A673 (cell line): ENCODE measurements around the gene MAGOH. TPM values are rescaled to one million over a fixed set of nuclear protein-coding genes. Genes with fewer than 3 reads are reported as not detected.
A peak's percentile ranks its signal among the peaks of the same experiment; 100 is the strongest.

Experiments used
- Bru-seq: library from RNA; stranded (reverse); fragments of 400-500 nt; gene quantifications from one replicate; lab custom pipeline; 2021; lab: Mats Ljungman, UMichigan
- BruChase-seq, 2 experiments: library from RNA; stranded (reverse); fragments of 400-500 nt; gene quantifications; one replicate each; lab custom pipeline; 2021; lab: Mats Ljungman, UMichigan
- BruUV-seq: library from RNA; stranded (reverse); fragments of 400-500 nt; replicated peaks from 2 replicates; lab custom pipeline; 2021; lab: Mats Ljungman, UMichigan
- CTCF ChIA-PET: fragments of 300-600 bp; sonication (Branson Sonifier 250); formaldehyde crosslinking; loops from one replicate; lab custom pipeline; 2022; ENCODE audit warnings: antibody characterized with exemption; lab: Charles Lee
- POLR2A ChIA-PET: fragments of 300-600 bp; sonication (Branson Sonifier 250); formaldehyde crosslinking; loops from one replicate; lab custom pipeline; 2022; ENCODE audit warnings: antibody characterized with exemption; ENCODE audit not compliant: low non-redundant PET; lab: Charles Lee
- DNase-seq: peaks from one replicate; pipeline ENCODE4 v3.0.0-alpha.2; 2015; ENCODE audit warnings: low spot score
- H3K27ac ChIP-seq: fragments of 200-600 bp; sonication (generic); 2 replicates; pipeline ENCODE4 v1.5.1; 2016; ENCODE audit warnings: mixed run types, low read depth, mild to moderate bottlenecking, mixed read lengths, antibody characterized with exemption, low read length; ENCODE audit not compliant: poor library complexity, severe bottlenecking
- H3K27me3 ChIP-seq: fragments of 200-600 bp; sonication (generic); replicated peaks from 2 replicates; pipeline ENCODE4 v1.6.1; 2017; ENCODE audit warnings: mixed run types, low read depth, mild to moderate bottlenecking, mixed read lengths, antibody characterized with exemption, low read length; ENCODE audit not compliant: insufficient read depth, poor library complexity
- H3K36me3 ChIP-seq: fragments of 200-600 bp; sonication (generic); 2 replicates; pipeline ENCODE4 v1.6.1; 2016; ENCODE audit warnings: mixed run types, mild to moderate bottlenecking, mixed read lengths, antibody characterized with exemption, low read length; ENCODE audit not compliant: insufficient read depth, poor library complexity, severe bottlenecking
- H3K4me1 ChIP-seq: fragments of 200-600 bp; sonication (generic); 2 replicates; pipeline ENCODE4 v1.6.1; 2017; ENCODE audit warnings: mixed run types, mild to moderate bottlenecking, mixed read lengths, antibody characterized with exemption, low read length; ENCODE audit not compliant: insufficient read depth, poor library complexity, severe bottlenecking
- H3K4me3 ChIP-seq: fragments of 200-600 bp; sonication (generic); 2 replicates; pipeline ENCODE4 v1.5.1; 2016; ENCODE audit warnings: low read depth, mixed run types, mild to moderate bottlenecking, mixed read lengths, low read length; ENCODE audit not compliant: poor library complexity, severe bottlenecking
- H3K9me3 ChIP-seq: fragments of 200-600 bp; sonication (generic); 2 replicates; pipeline ENCODE4 v1.6.1; 2016; ENCODE audit warnings: mixed run types, low read depth, mild to moderate bottlenecking, mixed read lengths, antibody characterized with exemption, low read length; ENCODE audit not compliant: poor library complexity, severe bottlenecking
- EZH2 ChIP-seq: fragments of 200-600 bp; sonication (generic); IDR thresholded peaks from 2 replicates; pipeline ENCODE4 v1.6.1; 2017; ENCODE audit warnings: borderline replicate concordance, low read depth, mild to moderate bottlenecking, mixed read lengths, antibody characterized with exemption, low read length; ENCODE audit not compliant: poor library complexity, severe bottlenecking
- intact Hi-C: fragments of 100-400 bp; cut with micrococcal nuclease; formaldehyde crosslinking; loops from one replicate; pipeline ENCODE4 v1.10.0; 2022; ENCODE audit not compliant: unreplicated experiment
- long read RNA-seq: library from polyadenylated mRNA; stranded (forward); transcript quantifications from one replicate; pipeline ENCODE4 v2.0.0, GENCODE V29; 2022
- total RNA-seq: library from RNA; stranded (reverse); gene quantifications from 2 replicates; pipeline ENCODE4 v1.2.3, GENCODE V29; 2021
- TF ChIP-seq, protein P1 (sequence below): fragments of 300-800, 200-600 bp; sonication (generic); conservative IDR thresholded peaks from 2 replicates; pipeline ENCODE4 v1.5.1; 2017; ENCODE audit warnings: low read depth, mild to moderate bottlenecking, antibody characterized with exemption, low read length, moderate library complexity, mixed read lengths

The MAGOH gene
- 75.1 and 76.3 TPM in 2 replicates for total RNA-seq
- Bru-seq, nascent RNA = percentile 88 among the genes with signal in this experiment
- BruChase-seq, experiment 1, labeled RNA remaining after a 2-hour chase = percentile 80 among the genes with signal in this experiment
- BruChase-seq, experiment 2, labeled RNA remaining after a 6-hour chase = percentile 81 among the genes with signal in this experiment
- long read RNA-seq, transcript MAGOH-202 (5 exons, 756 nt) = major isoform, 50 of 102 reads
- long read RNA-seq, transcript MAGOH-201 (4 exons, 500 nt) = minor isoform, 8 of 102 reads
- long read RNA-seq, partial matches to known transcripts = 2 of 102 reads
- long read RNA-seq, other reads (novel, unspliced or antisense) = 42 of 102 reads

DNA sequence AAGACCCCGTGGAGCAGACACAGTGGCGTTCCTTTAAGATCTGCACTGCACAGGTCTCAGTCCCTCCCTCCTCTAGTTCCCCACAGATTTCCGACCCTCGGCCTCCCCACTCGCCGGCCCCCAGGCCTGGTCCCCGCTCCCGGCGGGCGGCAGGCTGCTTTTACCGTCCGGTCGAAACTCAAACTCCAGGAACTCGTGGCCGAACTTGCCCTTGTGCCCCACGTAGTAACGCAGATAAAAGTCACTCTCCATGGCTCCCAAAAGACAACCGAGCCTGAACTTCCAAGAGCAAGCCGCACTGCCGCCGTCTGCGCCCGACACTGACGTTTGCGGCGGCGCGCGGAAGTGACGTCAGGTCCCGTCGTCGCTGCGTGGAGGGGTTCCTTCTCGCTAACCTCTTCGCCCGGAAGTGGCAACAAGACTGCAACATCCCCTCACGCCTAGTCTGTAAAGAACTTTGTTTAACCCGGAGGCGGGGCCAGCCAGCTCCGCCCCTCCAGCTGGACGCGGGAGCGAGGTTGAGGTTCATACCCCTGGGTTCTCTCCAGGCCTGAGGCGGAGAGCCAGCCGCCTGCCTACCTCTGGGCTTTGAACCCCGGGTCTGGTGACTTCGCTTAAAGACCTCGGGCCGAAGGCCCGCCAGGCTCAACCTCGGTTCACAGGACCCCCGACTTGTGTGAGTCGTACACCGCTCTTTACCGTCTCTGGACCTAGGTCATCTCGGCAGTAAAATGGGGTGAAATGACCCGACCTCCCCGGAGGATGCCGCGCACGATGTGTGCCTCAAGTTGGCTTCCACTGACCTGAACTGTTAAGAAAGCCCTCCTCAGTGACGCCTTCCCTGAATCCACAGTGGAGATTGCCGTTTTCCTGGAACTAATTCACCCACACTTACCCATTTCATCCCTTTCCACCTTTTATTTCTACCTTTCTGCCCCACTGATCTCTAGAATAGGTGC is at the start of gene MAGOH:
Gene MAGOH, minus strand, starts transcription at position 322 of the 959 bp plus-strand sequence. Its CDS starts 70 bp downstream, at position 252.
- H3K27me3 ChIP-seq = no peaks in the 10 kb centered on the region
- ChIA-PET POLR2A (no interaction called here), CTCF (no interaction called here)
- TF ChIP-seq EZH2 = no peak
- TF ChIP-seq, protein P1, sequence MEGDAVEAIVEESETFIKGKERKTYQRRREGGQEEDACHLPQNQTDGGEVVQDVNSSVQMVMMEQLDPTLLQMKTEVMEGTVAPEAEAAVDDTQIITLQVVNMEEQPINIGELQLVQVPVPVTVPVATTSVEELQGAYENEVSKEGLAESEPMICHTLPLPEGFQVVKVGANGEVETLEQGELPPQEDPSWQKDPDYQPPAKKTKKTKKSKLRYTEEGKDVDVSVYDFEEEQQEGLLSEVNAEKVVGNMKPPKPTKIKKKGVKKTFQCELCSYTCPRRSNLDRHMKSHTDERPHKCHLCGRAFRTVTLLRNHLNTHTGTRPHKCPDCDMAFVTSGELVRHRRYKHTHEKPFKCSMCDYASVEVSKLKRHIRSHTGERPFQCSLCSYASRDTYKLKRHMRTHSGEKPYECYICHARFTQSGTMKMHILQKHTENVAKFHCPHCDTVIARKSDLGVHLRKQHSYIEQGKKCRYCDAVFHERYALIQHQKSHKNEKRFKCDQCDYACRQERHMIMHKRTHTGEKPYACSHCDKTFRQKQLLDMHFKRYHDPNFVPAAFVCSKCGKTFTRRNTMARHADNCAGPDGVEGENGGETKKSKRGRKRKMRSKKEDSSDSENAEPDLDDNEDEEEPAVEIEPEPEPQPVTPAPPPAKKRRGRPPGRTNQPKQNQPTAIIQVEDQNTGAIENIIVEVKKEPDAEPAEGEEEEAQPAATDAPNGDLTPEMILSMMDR = no peak
- H3K36me3 ChIP-seq = peaks cover 22% of the 10 kb centered on the region
- DNase-seq = peak; percentile 97
- H3K4me1 ChIP-seq = peaks cover 5% of the 10 kb centered on the region
- peak within 1 kb of the TSS; percentile 95 for H3K4me3 ChIP-seq
- no peaks in the 10 kb centered on the region for H3K9me3 ChIP-seq
- intact Hi-C loops = no loop called here
- H3K27ac ChIP-seq = peak within 1 kb of the TSS; percentile 87
- BruUV-seq = TSS peak; percentile 93

- TF ChIP-seq, protein P1 = no peak
- no peak for TF ChIP-seq EZH2
- no TSS peak for BruUV-seq
- no peaks in the 10 kb centered on the region for H3K4me1 ChIP-seq
- no peak overlapping the region for H3K27ac ChIP-seq
- CTCF ChIA-PET = interaction anchor here (0.6 kb wide), 1 partner anchor 1213 kb away, joined by 3 read pairs; no protein-coding TSS in a partner anchor
- no peaks in the 10 kb centered on the region for H3K27me3 ChIP-seq
- no peak overlapping the region for H3K4me3 ChIP-seq
- POLR2A ChIA-PET = no interaction called here
- DNase-seq = peak; percentile 22
- H3K36me3 ChIP-seq = no peaks in the 10 kb centered on the region
- H3K9me3 ChIP-seq = no peaks in the 10 kb centered on the region
- intact Hi-C loops = no loop called here
Observed at GRCh38 chr1:53286955-53287354, 48.6 kb upstream of the MAGOH start.

DNA sequence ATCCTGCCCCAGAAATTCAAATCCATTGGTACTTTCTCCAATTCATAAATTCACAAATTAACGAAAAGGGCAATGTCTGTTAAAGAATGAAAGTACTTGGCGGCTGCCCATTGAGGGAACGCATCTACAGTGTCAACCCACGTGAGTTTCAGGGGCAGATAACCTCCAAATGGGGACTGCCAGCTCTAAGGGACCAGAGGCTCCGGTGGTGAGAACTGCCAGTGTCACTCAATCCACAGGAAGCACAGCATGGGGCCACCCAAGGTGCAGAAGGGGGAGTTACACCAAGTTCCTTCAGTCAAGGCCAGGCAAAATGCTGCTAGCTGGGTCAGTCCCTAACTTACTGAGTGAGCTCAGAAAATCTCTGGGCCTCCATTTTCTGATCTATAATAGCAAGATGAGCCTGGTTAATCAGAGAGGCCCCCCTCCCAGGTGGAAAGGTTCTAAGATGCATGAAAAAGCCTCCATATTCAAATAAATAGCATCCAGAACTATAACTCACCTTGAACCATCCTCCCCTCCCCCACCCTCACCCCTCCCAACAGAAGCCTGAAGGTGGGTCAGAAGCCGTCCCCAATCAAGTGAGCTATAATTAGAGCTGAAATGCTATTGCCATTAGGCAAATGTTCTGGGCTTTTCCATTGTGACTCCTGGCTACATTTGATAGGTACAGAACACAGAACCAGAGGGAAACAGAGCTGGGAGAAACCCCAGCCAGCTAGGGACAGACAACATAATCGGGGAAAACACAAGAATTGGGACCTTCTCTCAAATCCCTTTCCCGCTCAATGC is 47.8 kb upstream of the MAGOH start:
- H3K36me3 ChIP-seq = no peaks in the 10 kb centered on the region
- no peaks in the 10 kb centered on the region for H3K9me3 ChIP-seq
- no peak overlapping the region for H3K4me3 ChIP-seq
- intact Hi-C loops = no loop called here
- no TSS peak for BruUV-seq
- DNase-seq = no peak
- ChIA-PET CTCF (interaction anchor here (0.6 kb wide), 1 partner anchor 1214 kb away, joined by 3 read pairs; no protein-coding TSS in a partner anchor), POLR2A (no interaction called here)
- no peaks in the 10 kb centered on the region for H3K27me3 ChIP-seq
- no peaks in the 10 kb centered on the region for H3K4me1 ChIP-seq
- no peak overlapping the region for H3K27ac ChIP-seq
- no peak for TF ChIP-seq EZH2
- TF ChIP-seq, protein P1 = no peak
